HG03565 (cell line): Measurements from ENCODE around the gene CYP4F8.
"Not testable (repeated sequence)": the region's sequence is repeated elsewhere in the genome, so short reads cannot be mapped to it uniquely, and the experiment has no call there.

Source experiments
- ATAC-seq: cut with Tn5 transposase; IDR thresholded peaks from one replicate; pipeline ENCODE4 v1.9.1; 2021; ENCODE audit warnings: mild to moderate bottlenecking, moderate library complexity; ENCODE audit not compliant: unreplicated experiment

Gene CYP4F8

GRCh38 chr19:15614507-15615379, at the start of gene CYP4F8:
TSS of gene CYP4F8 (plus strand) at chr19:15615218. CDS start at chr19:15615617, 399 bp downstream.
- ATAC-seq, result no peak

- ATAC-seq, result no peak
Measured at GRCh38 chr19:15570420-15570819, 44.6 kb upstream of the CYP4F8 start.

GRCh38 chr19:15575406-15575805, 39.6 kb upstream of the CYP4F8 start:
- no peak for ATAC-seq

- no peak for ATAC-seq
Measured at GRCh38 chr19:15576526-15577156, 38.4 kb upstream of the CYP4F8 start.

GRCh38 chr19:15577184-15577771, 37.7 kb upstream of the CYP4F8 start:
- ATAC-seq, result no peak

GRCh38 chr19:15583346-15583745, 31.7 kb upstream of the CYP4F8 start:
- no peak for ATAC-seq

- no peak for ATAC-seq
Measured at GRCh38 chr19:15584095-15584494, 30.9 kb upstream of the CYP4F8 start.

- no peak for ATAC-seq
Measured at GRCh38 chr19:15584541-15585115, 30.4 kb upstream of the CYP4F8 start.

- ATAC-seq, result no peak
Measured at GRCh38 chr19:15587663-15588062, 27.4 kb upstream of the CYP4F8 start.

GRCh38 chr19:15588265-15588664, 26.8 kb upstream of the CYP4F8 start:
- no peak for ATAC-seq

- no peak for ATAC-seq
Measured at GRCh38 chr19:15589760-15590451, 25.1 kb upstream of the CYP4F8 start.

GRCh38 chr19:15591796-15592195, 23.2 kb upstream of the CYP4F8 start:
- no peak for ATAC-seq

- ATAC-seq, result not testable (repeated sequence)
Measured at GRCh38 chr19:15592506-15592905, 22.5 kb upstream of the CYP4F8 start.

- ATAC-seq, result not testable (repeated sequence)
Measured at GRCh38 chr19:15593766-15594165, 21.3 kb upstream of the CYP4F8 start.

GRCh38 chr19:15595069-15595468, 19.9 kb upstream of the CYP4F8 start:
- ATAC-seq, result no peak

- not testable (repeated sequence) for ATAC-seq
Measured at GRCh38 chr19:15607978-15608925, 6.8 kb upstream of the CYP4F8 start.

- ATAC-seq, result no peak
Measured at GRCh38 chr19:15609261-15609660, 5.8 kb upstream of the CYP4F8 start.

- ATAC-seq, result no peak
Measured at GRCh38 chr19:15612342-15612741, 2.7 kb upstream of the CYP4F8 start.

GRCh38 chr19:15613338-15613737, 1.7 kb upstream of the CYP4F8 start:
- ATAC-seq, result no peak

- no peak for ATAC-seq
Measured at GRCh38 chr19:15615526-15615925, 508 bp downstream of the CYP4F8 start.
